GM12892 (cell line): ENCODE results near the gene AOPEP.

Experiments
- POLR2A ChIP-seq: IDR thresholded peaks from 2 replicates; pipeline ENCODE4 v1.6.1; 2011; ENCODE audit warnings: low read depth, low read length, control low read depth
- POLR2AphosphoS5 ChIP-seq: IDR thresholded peaks from 2 replicates; pipeline ENCODE4 v1.6.1; 2011; ENCODE audit warnings: low read depth, low read length, control low read depth
- TAF1 ChIP-seq: IDR thresholded peaks from 2 replicates; pipeline ENCODE4 v1.6.1; 2011; ENCODE audit warnings: low read depth, mild to moderate bottlenecking, control low read depth, low read length, borderline replicate concordance

- TF ChIP-seq POLR2AphosphoS5, result no peak
- no peak for TF ChIP-seq POLR2A
- TF ChIP-seq TAF1, result no peak
Measured at GRCh38 chr9:94851892-94852291, 125.4 kb downstream of the AOPEP start.
